ENCODE results near the gene ZNF57.
"Not testable (repeated sequence)": the region's sequence is repeated elsewhere in the genome, so short reads cannot be mapped to it uniquely, and the experiment has no call there.

The ZNF57 gene

DNA sequence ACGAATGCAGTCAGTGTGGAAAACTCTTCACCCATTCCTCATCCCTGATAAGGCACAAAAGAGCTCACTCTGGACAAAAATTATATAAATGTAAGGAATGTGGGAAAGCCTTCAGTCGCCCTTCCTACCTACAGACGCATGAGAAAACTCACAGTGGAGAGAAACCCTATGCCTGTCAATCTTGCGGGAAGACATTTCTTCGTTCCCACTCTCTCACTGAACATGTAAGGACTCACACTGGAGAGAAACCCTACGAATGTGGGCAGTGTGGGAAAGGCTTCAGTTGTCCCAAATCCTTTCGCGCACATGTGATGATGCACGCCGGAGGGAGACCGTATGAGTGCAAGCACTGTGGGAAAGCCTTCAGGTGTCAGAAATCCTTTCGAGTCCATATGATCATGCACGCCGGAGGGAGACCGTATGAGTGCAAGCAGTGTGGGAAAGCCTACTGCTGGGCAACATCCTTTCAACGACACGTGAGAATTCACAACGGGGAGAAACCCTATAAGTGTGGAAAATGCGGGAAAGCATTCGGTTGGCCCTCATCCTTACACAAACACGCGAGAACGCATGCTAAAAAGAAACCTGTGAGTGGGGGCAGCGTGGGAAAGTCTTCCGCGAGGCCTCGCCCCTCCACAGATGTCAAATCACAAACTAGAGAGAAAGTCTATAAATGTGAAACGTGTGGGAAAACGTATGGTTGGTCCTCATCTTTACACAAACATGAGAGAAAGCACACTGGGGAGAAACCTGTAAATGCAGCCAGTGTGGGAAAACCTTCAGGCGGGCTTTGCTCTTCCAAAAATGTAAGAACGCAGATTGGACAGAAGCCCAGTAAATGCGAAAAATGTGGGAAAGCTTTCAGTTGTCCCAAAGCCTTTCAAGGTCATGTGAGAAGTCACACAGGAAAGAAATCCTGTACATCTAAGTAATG lies 23.1 kb upstream of the ZNF57 start:
- TF ChIP-seq, protein P1, sequence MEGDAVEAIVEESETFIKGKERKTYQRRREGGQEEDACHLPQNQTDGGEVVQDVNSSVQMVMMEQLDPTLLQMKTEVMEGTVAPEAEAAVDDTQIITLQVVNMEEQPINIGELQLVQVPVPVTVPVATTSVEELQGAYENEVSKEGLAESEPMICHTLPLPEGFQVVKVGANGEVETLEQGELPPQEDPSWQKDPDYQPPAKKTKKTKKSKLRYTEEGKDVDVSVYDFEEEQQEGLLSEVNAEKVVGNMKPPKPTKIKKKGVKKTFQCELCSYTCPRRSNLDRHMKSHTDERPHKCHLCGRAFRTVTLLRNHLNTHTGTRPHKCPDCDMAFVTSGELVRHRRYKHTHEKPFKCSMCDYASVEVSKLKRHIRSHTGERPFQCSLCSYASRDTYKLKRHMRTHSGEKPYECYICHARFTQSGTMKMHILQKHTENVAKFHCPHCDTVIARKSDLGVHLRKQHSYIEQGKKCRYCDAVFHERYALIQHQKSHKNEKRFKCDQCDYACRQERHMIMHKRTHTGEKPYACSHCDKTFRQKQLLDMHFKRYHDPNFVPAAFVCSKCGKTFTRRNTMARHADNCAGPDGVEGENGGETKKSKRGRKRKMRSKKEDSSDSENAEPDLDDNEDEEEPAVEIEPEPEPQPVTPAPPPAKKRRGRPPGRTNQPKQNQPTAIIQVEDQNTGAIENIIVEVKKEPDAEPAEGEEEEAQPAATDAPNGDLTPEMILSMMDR (IDR thresholded peaks at IDR 0.05; ENCODE audit: low read depth, low read length, missing control alignments), result no peak
- no peak overlapping the region for H3K4me3 ChIP-seq (ENCODE audit: low read depth, low read length)
- in situ Hi-C loops (cut with HindIII; ENCODE audit: low sequenced_read_pairs), result no loop called here
- DNase-seq (ENCODE audit: low read depth), result no peak

DNA sequence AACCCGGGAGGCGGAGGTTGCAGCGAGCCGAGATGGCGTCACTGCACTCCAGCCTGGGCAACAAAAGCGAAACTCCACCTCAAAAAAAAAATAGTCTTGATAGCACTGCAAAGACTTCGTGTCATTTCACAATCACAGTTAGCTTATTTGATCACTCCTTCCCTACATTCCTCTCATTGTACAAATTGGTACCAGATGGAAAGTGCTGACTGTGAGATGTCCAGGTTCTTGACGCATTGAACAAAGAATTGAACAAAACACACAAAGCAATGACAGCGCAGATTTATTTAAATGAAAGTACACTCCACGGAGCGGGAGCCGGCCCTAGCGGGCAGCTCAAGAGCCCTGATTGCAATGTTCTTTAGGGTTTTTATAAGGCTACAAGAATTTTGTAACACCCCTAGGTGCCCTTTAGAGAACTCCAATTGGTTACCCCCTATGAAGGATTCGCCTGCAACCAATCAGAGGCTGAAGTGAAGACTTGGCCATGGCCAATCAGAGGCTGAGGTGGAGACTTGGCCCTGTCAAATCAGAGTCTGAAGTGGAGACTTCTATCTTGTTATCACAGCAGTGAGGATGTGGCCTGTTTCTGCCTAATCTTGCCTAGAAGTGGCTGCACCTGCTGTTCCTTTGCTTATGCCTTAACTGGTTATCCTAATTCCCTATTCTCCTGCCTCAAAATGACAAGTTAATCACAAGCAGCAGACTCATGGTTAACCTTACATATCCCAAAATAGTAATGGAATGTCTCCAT lies 16.9 kb upstream of the ZNF57 start:
- in situ Hi-C loops (cut with HindIII; ENCODE audit: low sequenced_read_pairs), result no loop called here
- DNase-seq (ENCODE audit: low read depth), result no peak
- no peak overlapping the region for H3K4me3 ChIP-seq (ENCODE audit: low read depth, low read length)
- TF ChIP-seq, protein P1 (IDR thresholded peaks at IDR 0.05; ENCODE audit: low read depth, low read length, missing control alignments), result no peak

DNA sequence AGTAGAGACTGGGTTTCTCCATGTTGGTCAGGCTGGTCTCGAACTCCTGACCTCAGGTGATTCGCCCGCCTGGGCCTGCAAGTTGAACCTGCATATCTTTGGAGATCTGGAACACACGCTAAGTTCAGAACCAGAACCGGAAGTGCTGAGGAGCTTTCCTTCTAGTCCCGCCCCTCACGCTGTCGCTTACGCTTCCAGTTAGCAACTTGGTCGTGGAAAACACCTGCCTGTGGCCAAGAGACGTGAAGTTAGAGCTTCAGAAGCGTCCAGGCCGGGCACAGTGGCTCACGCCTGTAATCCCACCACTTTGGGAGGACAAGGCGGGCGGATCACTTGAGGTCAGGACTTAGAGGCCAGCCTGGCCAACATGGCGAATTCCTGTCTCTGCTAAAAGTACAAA lies 15.0 kb upstream of the ZNF57 start:
- no peak for DNase-seq (ENCODE audit: low read depth)
- TF ChIP-seq, protein P1 (IDR thresholded peaks at IDR 0.05; ENCODE audit: low read depth, low read length, missing control alignments), result no peak
- in situ Hi-C loops (cut with HindIII; ENCODE audit: low sequenced_read_pairs), result no loop called here
- H3K4me3 ChIP-seq (ENCODE audit: low read depth, low read length), result no peak overlapping the region

DNA sequence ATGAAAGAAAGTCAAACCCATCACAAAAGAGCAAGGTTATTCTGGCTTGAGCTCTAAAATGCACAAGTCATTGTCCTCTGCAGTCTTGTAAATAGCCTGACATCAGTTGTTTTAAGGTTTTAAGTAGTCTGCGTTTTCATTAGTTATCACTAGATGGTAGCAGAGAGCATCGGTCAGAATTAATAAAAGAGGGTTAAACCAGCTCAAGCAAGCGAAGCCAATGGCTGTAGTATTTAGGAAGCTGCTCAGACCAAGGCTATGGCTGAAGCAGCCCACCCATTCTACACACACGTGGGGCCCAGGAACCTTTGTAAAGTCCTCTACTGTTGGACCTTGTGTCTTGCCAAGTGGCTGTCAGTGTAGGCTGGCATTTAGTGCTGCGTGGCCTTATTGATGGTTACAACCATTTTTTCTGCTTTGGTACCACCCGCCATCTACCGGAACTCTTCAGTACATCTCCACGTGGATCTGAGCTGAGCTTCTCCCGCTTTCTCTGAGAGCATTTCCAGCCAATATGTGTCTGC lies 13.3 kb upstream of the ZNF57 start:
- peak; percentile 53 for DNase-seq (ENCODE audit: low read depth)

DNA sequence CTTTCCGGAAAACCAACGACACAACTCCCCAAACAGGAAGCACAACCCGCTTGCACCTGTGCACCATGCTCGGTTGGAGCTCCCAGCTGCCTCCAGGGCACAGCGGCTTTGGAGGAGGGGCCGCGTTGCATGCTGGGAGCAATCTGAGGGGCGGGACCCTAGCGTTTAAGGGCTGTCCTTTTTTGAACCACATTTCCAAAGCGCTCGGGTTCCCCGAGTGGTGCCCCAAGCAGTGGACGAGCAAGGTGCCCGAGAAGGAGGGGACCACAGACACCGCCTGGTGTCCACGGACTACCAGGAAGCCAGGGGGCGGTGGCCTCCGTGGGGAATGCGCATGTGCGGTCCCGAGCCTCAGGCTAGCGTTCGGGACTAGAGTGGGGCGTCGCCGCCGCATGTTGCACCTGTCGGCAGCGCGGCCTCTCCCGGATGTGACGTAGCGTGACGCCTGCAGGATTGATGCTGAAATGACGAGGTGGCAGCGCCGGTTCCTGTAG lies 11.9 kb upstream of the ZNF57 start:
- TF ChIP-seq, protein P1 (IDR thresholded peaks at IDR 0.05; ENCODE audit: low read depth, low read length, missing control alignments), result no peak
- no peak overlapping the region for H3K4me3 ChIP-seq (ENCODE audit: low read depth, low read length)
- in situ Hi-C loops (cut with HindIII; ENCODE audit: low sequenced_read_pairs), result no loop called here
- no peak for DNase-seq (ENCODE audit: low read depth)

More for the DNA sequence above, 13.3 kb upstream of the ZNF57 start:
- no peak overlapping the region for H3K4me3 ChIP-seq (ENCODE audit: low read depth, low read length)
- in situ Hi-C loops (cut with HindIII; ENCODE audit: low sequenced_read_pairs), result no loop called here
- TF ChIP-seq, protein P1 (IDR thresholded peaks at IDR 0.05; ENCODE audit: low read depth, low read length, missing control alignments), result peak; percentile 61

DNA sequence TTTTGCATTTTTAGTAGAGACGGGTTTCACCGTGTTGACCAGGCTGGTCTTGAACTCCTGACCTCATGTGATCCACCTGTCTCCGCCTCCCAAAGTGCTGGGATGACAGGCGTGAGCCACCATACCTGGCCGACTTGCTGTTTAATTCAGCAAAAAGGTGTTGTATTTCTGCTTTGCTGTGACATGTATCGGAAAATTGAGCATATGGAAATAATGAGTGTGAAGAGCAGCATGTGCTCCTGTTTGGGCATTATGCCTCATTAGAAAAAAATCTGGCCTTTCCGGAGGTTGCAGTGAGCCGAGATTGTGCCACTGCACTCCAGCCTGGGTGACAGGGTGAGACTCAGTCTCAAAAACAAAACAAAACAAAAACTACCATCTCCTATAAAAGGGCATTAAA lies 10.2 kb upstream of the ZNF57 start:
- in situ Hi-C loops (cut with HindIII; ENCODE audit: low sequenced_read_pairs); DNase-seq (ENCODE audit: low read depth); H3K4me3 ChIP-seq (ENCODE audit: low read depth, low read length): not testable (repeated sequence)
